Right renal pelvis (tissue), 4 donors: ENCODE results near the gene ODF2L. TPM values are rescaled to one million over a fixed set of nuclear protein-coding genes. Genes with fewer than 3 reads are reported as not detected.

Experiments used
- DNase-seq, 4 donors: peaks; one replicate each; pipeline ENCODE4 v3.0.0-alpha.2; 2013; ENCODE audit warnings: low read depth in 4 of 4, low spot score in 3 of 4, missing footprints in 1 of 4
- polyA plus RNA-seq, 4 donors: library from polyadenylated mRNA; unstranded; fragments of 120-200 nt; gene quantifications; one replicate each; pipeline ENCODE4 v1.2.1, GENCODE V29; 2013; ENCODE audit not compliant: insufficient read length in 4 of 4

Gene ODF2L
- 10 to 100 TPM; 46.2 to 63.1 (median 53.6) TPM for polyA plus RNA-seq

DNA sequence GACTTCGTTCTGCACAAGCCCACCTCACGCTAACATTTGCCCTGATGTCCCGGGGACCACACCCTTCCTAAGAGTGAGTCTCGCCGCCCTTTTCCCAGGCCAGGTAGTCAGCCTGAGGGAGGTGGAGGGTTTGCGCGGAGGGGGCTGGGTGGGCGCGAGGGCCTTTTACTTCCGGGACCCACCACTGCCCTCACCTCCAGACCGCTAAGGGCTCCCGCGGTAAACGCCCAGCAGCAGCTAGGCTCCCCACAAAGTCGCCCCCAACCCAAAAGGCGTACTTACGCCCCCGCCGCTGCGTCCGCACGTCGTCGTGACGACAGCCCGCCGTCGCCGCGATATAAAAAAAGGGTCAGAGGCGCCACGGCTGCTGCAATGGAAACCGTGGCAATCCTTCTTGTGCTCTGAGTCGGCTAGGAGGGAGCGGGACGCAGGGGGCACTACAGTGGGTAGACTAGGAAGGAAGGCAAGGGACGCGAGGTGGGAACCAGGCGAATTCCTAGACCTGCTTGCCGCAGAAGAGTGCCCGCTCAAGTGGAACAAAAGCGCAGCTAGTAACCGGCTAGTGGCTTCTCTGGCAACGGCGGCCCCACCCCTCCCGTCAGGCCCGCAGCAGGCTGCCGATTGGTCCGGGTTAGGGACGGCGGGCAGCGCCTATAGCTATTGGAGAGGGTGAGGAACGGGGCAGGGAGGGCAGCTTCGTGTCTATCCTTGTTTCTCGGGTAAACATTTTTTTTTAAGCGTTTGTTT, at the start of gene ODF2L:
TSS of gene ODF2L (minus strand) at position 573 of the 747 bp plus-strand sequence. CDS start 9,296 bp downstream, outside the sequence.
- peak; percentile 65 to 77 (median 69) for DNase-seq

DNA sequence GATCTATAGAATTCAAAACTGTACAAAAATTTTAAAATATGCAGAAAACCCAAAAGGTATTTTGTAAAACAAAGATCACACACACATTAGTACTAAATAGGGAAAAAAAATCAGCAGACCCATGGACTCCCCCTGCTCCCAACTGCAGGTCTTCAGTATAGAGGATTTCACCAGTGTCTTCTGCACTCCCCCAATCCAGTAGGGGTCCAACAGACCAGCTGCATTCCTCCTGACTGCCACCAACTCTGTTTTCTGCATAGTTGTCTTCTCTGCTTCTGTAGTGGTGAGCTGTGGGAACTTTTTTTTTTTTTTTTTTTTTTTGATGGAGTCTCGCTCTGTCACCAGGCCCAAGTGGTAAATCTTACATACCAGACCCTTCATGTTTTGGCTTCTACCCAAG, 49.8 kb upstream of the ODF2L start:
- no peak for DNase-seq

DNA sequence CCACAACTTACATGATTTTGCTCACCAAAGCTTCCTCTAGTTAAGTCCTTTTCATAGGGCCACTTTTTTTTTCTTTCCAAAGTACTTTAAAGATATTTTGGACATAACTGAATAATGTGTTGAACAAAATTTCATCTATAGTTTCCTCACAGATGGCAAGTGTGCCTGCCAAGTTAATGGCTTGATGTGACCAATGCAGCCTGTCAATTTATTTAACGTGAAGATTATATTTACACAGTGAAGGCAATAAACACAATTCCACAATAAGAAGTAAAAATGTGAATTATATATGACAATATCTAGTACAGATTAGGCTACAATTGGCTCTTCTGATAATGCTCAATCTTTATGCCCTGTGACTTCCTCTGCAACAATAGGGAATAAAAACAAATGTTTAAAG, 45.9 kb upstream of the ODF2L start:
- no peak for DNase-seq

- no peak for DNase-seq
Observed at GRCh38 chr1:86441581-86441980, 45.5 kb upstream of the ODF2L start.

DNA sequence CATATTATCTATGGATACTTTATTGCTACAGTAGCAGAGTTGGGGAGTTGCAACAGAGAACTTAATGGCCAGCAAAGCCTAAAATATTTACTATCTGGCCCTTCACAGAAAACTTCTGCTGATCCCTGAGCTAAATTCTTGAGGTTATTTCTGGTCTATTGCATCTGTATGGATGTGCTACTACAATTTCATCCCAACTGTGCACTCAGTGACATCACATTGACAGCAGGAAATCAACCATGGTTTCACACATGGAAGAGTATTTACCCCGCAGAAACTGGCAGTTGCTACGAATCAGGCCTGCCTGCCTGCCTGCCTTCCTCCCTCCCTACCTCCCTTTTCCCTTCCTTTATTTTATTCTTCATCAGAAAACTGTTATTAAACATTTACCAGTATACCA, 39.9 kb upstream of the ODF2L start:
- DNase-seq: no peak

- no peak for DNase-seq
Observed at GRCh38 chr1:86435327-86435726, 39.2 kb upstream of the ODF2L start.

GRCh38 chr1:86434059-86434458, 37.9 kb upstream of the ODF2L start:
- no peak for DNase-seq

GRCh38 chr1:86430376-86430775, 34.3 kb upstream of the ODF2L start:
- no peak for DNase-seq

- DNase-seq: no peak
Observed at GRCh38 chr1:86429835-86430234, 33.7 kb upstream of the ODF2L start.

DNA sequence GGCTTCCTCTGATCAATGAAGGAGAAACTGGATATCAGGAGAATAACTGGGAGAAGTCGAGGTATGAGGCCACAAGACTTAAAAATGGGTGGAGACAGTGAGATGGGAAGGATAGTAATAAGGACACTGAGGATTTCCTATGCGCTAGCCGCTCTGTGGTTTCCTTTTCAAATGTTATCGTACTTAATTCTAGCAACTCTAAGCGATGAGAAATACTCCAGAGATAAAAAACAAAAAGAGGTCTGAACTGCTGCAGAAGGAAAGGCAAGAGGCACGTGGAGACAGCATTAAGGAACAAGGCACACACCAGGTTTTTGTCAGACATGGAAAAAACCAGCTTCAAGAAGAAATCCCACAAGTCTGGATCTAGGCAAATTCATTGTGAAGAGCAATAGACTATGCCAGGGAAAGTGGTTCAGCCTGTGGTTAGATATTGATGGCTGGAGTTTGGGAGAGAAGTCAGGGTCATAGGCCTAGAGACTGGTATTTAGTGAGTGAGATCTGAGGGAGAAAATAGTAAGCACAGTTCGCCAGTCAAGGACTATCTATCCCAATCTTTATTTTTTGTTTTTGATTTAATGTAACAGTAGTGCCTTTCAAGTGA, 33.1 kb upstream of the ODF2L start:
- DNase-seq: no peak

- DNase-seq: no peak
Observed at GRCh38 chr1:86423873-86424272, 27.8 kb upstream of the ODF2L start, which contains the start of gene CLCA2. TSS of gene CLCA2 (plus strand) at chr1:86424171. CDS start at chr1:86424248, 77 bp downstream.

GRCh38 chr1:86423473-86423872, 27.4 kb upstream of the ODF2L start:
- DNase-seq: no peak

DNA sequence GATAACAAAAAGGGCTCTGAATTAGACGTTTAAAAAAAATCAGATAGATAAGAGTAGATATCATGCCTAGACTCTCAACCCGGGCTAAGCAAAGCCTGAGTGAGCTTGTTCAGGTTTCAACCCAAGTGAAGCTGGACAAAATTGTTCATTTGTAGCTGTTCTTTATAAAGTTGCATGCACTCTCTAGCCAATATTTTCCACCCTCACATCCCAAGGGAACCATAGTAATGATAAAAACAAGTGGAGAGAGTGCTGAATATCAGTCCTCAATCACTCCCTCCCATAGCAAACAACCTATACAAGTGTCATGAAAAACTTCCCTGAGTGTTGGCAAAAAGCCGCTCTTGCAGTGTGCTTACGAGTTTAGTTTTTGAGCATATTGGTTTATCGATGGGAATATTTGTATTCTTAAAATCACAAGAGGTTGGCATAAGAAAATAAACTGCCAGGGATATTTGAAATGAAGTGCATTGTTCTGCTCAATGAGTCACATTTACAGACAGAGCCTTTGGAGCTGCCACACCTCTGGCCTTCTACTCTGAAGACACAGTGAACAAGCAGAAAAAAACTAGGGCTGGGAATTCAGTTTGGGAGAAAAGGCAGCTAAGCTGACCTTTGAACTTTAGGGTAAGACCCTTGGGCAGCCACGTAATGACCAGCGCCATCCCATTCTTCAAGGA, 25.6 kb upstream of the ODF2L start:
- no peak for DNase-seq

DNA sequence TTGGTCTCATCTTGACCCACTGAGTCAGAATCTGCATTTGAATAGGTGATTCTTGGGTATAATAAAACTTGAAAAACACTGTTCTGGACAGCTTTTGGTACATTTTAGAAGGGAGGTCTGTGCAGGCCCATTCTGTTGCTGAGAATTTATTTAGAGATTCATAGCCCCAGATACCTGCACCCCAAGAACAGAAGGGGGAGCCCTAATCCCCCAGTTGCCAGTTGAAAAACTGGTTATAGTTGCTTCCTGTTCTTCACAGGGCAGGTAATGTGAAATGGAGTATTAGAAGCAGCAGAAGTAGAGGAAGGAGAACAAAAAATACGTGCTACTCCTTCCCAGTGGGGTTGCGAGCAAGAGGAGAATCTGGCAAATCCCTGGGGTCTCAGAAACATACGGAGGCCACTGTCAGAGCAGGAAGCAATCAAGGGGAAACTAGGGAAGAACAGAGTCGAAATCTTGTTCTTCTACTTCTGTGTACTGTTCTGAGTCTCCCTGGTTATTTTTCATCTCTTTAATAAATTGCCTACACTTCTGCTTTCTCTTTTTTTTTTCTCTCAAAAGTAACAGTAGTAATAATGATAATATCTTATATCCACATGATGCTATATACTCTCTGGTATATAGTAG, 23.3 kb upstream of the ODF2L start:
- DNase-seq: no peak

DNA sequence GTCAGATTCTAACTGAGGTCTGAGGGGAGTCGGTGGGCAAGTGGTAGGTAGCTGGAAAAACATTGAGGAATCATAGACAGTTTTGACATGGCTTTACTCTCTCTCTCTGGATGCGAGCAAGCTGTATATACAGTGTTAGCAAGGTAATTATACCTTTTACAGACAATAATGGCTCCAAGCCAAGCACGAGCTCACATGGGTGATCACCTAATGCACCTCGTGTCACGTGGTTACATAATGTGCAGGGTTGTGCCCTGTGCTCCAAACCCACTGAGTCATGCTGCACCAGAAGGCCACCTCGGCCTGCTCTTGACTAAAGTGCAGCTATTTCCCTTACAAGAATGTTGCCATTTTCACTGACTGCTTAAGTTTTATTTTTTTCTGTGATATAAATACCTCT, 20.2 kb upstream of the ODF2L start:
- DNase-seq: no peak

- no peak for DNase-seq
Observed at GRCh38 chr1:86410879-86411278, 14.8 kb upstream of the ODF2L start.

DNA sequence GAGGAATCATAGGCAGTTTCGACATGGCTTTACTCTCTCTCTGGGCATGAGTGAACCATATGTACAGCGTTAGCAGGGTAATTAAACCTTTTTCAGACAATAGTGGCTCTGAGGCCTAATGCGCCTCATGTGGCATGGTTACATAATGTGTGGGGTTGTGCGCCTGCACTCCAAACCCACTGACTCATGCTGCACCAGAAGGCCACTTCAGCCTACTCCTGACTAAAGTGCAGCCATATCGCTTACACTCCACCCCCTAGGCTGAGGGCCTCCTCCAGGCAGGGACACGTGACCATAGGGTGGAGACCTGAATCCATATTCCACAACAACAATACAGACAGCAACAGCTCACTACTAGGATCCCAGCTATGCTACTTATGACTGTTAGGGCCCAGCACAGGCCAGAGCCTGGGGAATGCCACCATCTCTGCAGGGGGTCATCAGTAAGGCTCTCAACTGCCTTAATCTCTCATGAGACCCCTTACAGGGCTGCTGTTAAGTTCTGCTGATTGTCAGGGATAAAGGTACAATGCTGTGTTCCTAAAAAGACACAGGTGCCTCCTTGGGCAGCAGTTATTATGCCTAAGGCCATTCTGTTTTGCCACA, 13.4 kb upstream of the ODF2L start:
- DNase-seq: no peak

DNA sequence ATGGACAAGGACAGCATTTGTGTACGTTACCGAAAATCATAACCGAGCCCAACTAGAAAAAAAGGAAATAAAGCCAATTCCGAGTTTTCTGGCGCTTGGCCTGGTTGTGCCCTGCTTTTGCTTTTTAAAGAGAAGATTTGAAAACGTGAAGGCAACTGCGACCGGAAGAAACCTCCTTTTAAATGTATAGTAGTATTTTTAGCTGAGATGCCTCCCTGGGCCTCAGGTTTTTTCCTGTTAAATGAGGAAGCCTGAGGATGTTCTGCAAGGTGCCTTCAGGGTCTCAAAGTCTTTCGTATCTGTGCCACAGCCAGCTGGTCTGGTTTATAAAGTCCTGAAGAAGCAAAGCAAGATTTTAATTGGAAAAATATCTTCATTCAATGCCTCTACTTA, 371 bp upstream of the ODF2L start:
- DNase-seq: no peak

GRCh38 chr1:86394416-86394815, 1.7 kb downstream of the ODF2L start:
- DNase-seq: no peak

GRCh38 chr1:86389307-86389706, 6.8 kb downstream of the ODF2L start:
- DNase-seq: no peak

DNA sequence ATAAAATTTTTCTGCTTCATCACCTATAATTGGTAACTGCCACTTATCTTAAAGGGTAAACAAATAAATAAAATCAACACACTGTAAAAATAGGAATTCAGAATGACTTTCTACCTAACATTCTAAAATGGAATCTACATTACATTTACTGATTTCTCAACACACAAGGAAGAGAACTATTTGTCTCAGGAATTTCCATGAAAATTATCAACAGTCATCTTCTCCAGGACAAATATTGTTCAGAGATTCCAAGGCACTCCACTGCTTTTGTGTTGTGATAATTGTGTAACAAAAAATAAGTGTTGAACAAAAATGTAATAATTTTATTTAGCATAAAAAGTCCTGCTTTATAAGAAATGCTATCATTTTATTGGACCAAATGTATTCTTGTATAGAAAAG, 7.3 kb downstream of the ODF2L start:
- DNase-seq: no peak
